Right atrium auricular region (tissue), 2 donors: ENCODE data around the gene TMEM52. TPM values are rescaled to one million over a fixed set of nuclear protein-coding genes. Genes with fewer than 3 reads are reported as not detected.

Source experiments
- DNase-seq: peaks from one replicate; pipeline ENCODE4 v3.0.0-alpha.2; 2019; ENCODE audit warnings: low spot score
- H3K27ac ChIP-seq, 2 donors: fragments of 200-600 bp; sonication (generic); 1 replicate in 1 of 2; 2 replicates in 1 of 2; pipeline ENCODE4 v1.5.1; 2016 to 2019
- H3K27me3 ChIP-seq, 2 donors: fragments of 200-600 bp; sonication (generic); one replicate each; pipeline versions ENCODE4 v1.5.1 to v1.6.0; 2017 to 2019
- H3K36me3 ChIP-seq: fragments of 200-600 bp; sonication (generic); one replicate; pipeline ENCODE4 v1.5.1; 2016
- H3K4me1 ChIP-seq, 2 donors: fragments of 200-600 bp; sonication (generic); one replicate each; pipeline versions ENCODE4 v1.5.1 to v1.6.0; 2017 to 2019
- H3K4me3 ChIP-seq, 2 donors: fragments of 200-600 bp; sonication (generic); 1 replicate in 1 of 2; 2 replicates in 1 of 2; pipeline ENCODE4 v1.5.1; 2017 to 2019; ENCODE audit warnings: mild to moderate bottlenecking in 1 of 2, moderate library complexity in 1 of 2
- H3K9me3 ChIP-seq, 2 donors: fragments of 200-600 bp; sonication (generic); one replicate each; pipeline ENCODE4 v1.5.1; 2019
- total RNA-seq, 2 donors: library from RNA; depleted of rRNA; stranded (reverse); fragments of >200 nt; gene quantifications; one replicate each; pipeline ENCODE4 v1.1.0, GENCODE V29; 2016
- TF ChIP-seq, protein P1 (sequence below), 2 donors: fragments of 200-600 bp; sonication (generic); IDR thresholded peaks; one replicate each; pipeline ENCODE4 v1.5.1; 2019; ENCODE audit warnings: antibody characterized with exemption in 2 of 2

Gene TMEM52
- total RNA-seq, 2 donors from 2014 or later: 0.51 to 1.8 TPM

DNA sequence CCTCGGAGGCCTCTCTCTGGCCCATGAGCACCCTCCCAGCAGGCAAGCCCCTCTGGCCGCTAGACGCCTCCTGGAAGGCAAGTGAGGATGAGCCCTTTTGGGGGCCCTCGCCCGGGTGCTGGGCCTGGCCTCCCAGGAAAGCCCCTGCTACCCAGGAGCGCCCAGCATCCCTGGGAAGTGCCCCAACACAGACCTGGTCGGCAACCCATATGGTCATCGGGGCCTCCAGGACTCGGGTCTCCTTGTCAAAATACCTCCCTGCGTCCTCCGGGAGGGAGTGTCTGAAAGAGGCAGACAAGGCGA is 21.0 kb upstream of the TMEM52 start:
- Histone ChIP-seq H3K27ac (no peak overlapping the region), H3K36me3 (no peaks in the 10 kb centered on the region), H3K4me3 (no peak overlapping the region), H3K4me1 (peaks cover 0 to 9% of the 10 kb centered on the region in 2 donors), H3K9me3 (no peaks in the 10 kb centered on the region), H3K27me3 (no peaks in the 10 kb centered on the region)
- no peak for DNase-seq
- TF ChIP-seq, protein P1, sequence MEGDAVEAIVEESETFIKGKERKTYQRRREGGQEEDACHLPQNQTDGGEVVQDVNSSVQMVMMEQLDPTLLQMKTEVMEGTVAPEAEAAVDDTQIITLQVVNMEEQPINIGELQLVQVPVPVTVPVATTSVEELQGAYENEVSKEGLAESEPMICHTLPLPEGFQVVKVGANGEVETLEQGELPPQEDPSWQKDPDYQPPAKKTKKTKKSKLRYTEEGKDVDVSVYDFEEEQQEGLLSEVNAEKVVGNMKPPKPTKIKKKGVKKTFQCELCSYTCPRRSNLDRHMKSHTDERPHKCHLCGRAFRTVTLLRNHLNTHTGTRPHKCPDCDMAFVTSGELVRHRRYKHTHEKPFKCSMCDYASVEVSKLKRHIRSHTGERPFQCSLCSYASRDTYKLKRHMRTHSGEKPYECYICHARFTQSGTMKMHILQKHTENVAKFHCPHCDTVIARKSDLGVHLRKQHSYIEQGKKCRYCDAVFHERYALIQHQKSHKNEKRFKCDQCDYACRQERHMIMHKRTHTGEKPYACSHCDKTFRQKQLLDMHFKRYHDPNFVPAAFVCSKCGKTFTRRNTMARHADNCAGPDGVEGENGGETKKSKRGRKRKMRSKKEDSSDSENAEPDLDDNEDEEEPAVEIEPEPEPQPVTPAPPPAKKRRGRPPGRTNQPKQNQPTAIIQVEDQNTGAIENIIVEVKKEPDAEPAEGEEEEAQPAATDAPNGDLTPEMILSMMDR (IDR thresholded peaks at IDR 0.05): no peak

DNA sequence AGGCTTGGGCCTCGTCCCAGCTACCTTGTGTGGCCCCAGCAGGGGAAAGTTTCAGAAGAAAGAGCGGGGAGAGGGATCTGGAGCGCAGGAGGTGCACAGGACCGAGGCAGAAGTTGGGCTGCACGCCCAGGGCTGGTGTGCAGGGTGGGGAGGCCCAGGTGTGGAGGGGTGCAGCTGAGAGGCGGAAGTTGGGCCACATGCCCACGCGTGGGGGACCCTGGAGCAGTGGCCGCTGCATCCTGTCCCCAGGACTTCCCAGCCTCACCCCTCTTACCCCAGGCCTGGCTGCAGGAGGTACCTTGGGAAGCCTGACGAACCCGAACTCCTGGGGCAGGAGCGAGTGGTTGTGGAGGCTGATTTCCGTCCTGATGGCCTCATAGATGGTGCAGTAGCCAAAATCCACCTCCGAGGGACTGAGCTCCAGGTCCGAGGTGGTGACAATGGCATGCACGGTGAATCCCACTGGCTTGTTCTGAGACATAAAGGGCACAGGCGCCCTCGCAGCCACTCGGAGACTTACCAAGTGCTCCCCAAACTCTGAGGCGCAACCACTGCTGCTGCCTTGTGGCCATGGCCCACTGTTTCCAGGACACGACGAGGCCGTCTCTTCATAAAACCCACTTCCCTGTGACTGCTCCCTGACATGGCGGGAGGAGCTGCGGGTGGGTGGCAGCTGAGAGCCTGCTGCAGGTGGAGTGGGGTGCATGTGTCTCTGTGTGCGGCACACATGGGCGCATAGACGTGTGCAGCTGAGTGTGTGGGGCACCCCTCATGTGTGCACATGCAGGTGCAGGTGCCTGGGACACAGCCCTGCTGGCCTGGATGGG is 20.4 kb upstream of the TMEM52 start:
- Histone ChIP-seq H3K27ac (no peak overlapping the region), H3K4me1 (peaks cover 0 to 9% of the 10 kb centered on the region in 2 donors), H3K4me3 (no peak overlapping the region), H3K27me3 (no peaks in the 10 kb centered on the region), H3K9me3 (no peaks in the 10 kb centered on the region), H3K36me3 (no peaks in the 10 kb centered on the region)
- TF ChIP-seq, protein P1 (IDR thresholded peaks at IDR 0.05): no peak
- DNase-seq: no peak

DNA sequence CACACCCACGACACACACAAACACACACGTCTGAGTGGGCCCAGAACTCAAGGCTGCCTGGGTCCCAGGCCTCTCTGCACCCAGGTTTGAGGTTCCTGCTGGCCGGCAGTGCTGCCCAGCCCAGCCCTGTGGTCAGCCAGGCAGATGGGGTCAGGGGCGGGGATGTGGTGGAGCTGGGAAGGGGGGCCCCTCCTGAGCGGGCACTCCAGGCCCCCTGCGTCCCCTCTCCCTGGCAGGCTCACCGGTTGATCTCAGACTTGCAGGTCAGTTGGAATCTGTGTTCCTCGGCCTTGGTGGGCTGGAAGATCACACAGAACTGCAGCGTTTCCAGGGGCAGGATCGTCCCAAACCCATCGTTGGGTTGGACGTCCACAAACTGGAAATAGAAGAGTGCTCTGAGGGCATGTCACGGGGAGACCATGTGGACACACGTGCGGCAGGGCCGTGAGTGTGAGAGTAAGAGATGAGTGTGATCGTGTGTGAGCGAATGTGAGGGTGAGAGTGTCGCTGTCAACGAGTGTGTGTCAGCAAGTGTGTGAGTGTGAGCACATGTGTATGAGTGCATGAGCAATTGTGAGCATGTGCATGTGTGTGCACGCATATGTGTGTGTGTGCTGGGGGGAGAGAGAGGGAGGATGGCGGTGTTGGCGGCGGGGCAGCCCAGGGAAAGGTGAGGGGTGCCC is 19.7 kb upstream of the TMEM52 start:
- Histone ChIP-seq H3K4me3 (no peak overlapping the region), H3K27ac (no peak overlapping the region), H3K9me3 (no peaks in the 10 kb centered on the region), H3K4me1 (peaks cover 0 to 2% of the 10 kb centered on the region in 2 donors), H3K27me3 (no peaks in the 10 kb centered on the region), H3K36me3 (no peaks in the 10 kb centered on the region)
- no peak for DNase-seq
- TF ChIP-seq, protein P1 (IDR thresholded peaks at IDR 0.05): no peak

DNA sequence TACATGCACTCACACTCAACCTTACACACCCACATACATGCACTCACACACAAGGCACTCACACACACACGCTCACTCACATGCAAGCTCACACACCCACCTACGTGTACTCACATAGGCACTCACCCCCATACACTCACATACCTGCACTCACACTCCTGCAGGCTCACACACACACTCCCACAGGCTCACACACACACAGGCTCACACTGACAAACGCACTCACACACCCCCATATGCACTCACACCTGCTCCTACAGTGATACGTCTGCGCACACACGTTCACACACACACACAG is 19.1 kb upstream of the TMEM52 start:
- H3K9me3 ChIP-seq: no peaks in the 10 kb centered on the region
- no peak overlapping the region for H3K4me3 ChIP-seq
- DNase-seq: no peak
- TF ChIP-seq, protein P1 (IDR thresholded peaks at IDR 0.05): no peak
- H3K27me3 ChIP-seq: no peaks in the 10 kb centered on the region
- H3K36me3 ChIP-seq: no peaks in the 10 kb centered on the region
- H3K27ac ChIP-seq: no peak overlapping the region
- H3K4me1 ChIP-seq: no peaks in the 10 kb centered on the region

DNA sequence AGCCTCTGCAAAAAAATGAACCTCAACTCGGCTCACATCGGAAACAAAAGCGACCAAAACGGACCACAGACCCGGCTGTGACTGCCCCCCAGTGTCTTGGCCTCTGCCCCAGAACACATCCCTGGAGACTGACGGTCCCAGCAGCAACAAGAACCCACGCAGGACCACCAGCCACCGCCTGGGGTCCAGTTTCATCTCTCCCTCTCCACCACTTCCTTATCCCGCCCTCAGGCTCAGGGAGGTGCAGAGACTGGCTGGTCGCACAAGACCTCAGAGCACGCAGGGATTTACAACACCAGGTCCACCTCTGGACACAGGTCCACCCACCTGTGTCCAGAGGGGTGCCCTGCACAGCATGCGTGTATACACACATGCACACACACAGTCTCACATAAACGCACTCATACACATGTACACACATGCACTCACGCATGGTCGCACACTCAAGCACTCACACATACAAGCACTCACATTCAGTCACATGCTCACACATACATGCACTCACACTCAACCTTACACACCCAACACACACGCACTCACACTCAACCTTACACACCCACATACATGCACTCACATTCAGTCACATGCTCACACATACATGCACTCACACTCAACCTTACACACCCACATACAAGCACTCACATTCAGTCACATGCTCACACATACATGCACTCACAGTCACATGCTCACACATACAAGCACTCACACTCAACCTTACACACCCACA is 18.6 kb upstream of the TMEM52 start:
- Histone ChIP-seq H3K27ac (no peak overlapping the region), H3K36me3 (no peaks in the 10 kb centered on the region), H3K27me3 (no peaks in the 10 kb centered on the region), H3K4me3 (no peak overlapping the region), H3K4me1 (no peaks in the 10 kb centered on the region), H3K9me3 (no peaks in the 10 kb centered on the region)
- TF ChIP-seq, protein P1 (IDR thresholded peaks at IDR 0.05): no peak
- no peak for DNase-seq
